Stimulated activated naive CD8-positive, alpha-beta T cell treated with anti-CD3 and anti-CD28 coated beads, Interleukin-15, Interleukin-2, amounts not matched to agents 100 ng/mL and 50 ng/mL, for 24 hours (primary cell): ENCODE data around the gene MAPK13.
"Not testable (repeated sequence)": the region's sequence is repeated elsewhere in the genome, so short reads cannot be mapped to it uniquely, and the experiment has no call there.

Source experiments
- H3K27ac Mint-ChIP-seq: one replicate; pipeline ENCODE4 v1.8.0; 2021; ENCODE audit warnings: mild to moderate bottlenecking, mixed read lengths
- H3K27me3 Mint-ChIP-seq: one replicate; pipeline ENCODE4 v1.8.0; 2021; ENCODE audit warnings: mixed read lengths
- H3K36me3 Mint-ChIP-seq: one replicate; pipeline ENCODE4 v1.8.0; 2021; ENCODE audit warnings: low read depth, mixed read lengths
- H3K4me1 Mint-ChIP-seq: one replicate; pipeline ENCODE4 v1.8.0; 2021; ENCODE audit warnings: low read depth, mixed read lengths
- H3K4me3 Mint-ChIP-seq: one replicate; pipeline ENCODE4 v1.8.0; 2021; ENCODE audit warnings: mild to moderate bottlenecking, mixed read lengths
- H3K9me3 Mint-ChIP-seq: one replicate; pipeline ENCODE4 v1.8.0; 2021; ENCODE audit warnings: mixed read lengths

The MAPK13 gene

DNA sequence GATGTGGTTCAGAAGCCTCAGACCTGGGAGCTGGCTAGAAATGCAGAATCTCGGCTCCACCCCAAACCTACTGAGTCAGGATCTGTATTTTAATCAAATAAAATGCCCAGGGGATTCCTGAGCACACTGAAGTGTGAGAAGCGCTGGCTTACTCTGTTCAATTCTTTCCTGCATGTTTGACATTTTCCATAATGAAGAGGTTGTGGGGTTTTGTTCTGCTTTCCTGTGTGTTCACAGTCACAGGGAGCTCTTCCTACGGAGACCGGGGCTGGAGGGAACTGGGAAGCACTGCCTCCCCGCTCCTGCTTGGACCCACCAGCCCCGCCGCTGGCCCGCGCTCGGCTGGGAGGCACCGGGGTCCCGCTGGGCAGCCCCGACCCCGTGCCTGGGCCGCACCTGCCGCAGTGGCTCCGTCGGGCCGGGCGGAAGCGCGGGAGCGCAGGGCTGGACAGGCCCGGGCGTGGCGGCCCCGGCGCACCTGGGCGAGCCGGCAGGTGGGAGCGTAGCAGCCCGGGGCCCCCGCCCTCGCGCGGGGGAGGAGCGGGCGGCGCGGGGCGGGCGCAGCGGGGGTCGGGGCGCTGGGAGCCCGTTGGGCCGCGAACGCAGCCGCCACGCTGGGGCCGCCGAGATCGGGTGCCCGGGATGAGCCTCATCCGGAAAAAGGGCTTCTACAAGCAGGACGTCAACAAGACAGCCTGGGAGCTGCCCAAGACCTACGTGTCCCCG is at the start of gene MAPK13:
Gene MAPK13, plus strand, starts transcription at position 573 of the 726 bp plus-strand sequence. Its CDS starts 70 bp downstream, at position 643.
- Mint-ChIP-seq H3K4me3 (peak within 1 kb of the TSS; percentile 94), H3K27ac (peak within 1 kb of the TSS; percentile 95), H3K4me1 (peaks cover 79% of the 10 kb centered on the region), H3K9me3 (no peaks in the 10 kb centered on the region), H3K27me3 (no peaks in the 10 kb centered on the region), H3K36me3 (peaks cover 26% of the 10 kb centered on the region)

DNA sequence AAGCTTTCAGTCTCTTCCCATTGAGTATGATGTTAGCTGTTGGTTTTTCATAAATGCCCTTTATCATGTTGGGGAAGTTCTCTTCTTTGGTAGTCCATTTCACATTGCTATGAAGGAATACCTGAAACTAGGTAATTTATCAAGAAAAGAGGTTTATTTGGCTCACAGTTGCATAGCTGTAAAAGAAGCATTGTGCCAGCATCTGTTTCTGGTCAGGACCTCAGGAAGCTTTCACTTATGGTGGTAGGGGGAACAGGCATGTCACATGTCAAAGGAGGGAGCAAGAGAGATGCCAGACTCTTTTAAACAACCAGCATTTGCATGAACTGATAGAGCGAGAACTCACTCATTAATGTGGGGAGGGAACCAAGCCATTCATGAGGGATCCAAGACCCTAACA is 48.0 kb upstream of the MAPK13 start:
- no peak overlapping the region for H3K4me3 Mint-ChIP-seq
- peaks cover 11% of the 10 kb centered on the region for H3K4me1 Mint-ChIP-seq
- peaks cover 79% of the 10 kb centered on the region for H3K36me3 Mint-ChIP-seq
- no peaks in the 10 kb centered on the region for H3K27me3 Mint-ChIP-seq
- H3K27ac Mint-ChIP-seq: no peak overlapping the region
- H3K9me3 Mint-ChIP-seq: no peaks in the 10 kb centered on the region

DNA sequence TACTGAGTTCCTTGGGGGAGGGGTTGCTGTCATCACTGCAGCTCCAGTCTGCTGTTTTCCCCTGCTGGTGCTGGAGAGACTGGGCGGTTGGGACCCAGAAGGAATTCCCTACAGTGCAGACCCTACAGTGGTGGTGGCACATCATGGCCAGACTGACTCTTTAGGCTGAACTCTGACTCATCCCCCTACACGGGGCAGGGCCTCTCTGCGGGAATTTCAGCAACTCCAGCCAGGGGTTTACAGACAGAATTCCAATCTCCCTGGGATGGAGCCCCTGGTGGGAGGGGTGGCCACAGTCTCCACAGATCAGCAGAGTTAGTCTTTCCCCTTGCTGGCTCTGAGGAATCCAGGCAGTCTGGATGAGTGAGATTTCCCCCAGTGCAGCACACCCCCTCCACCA is 46.9 kb upstream of the MAPK13 start:
- Mint-ChIP-seq H3K4me3 (no peak overlapping the region), H3K36me3 (peaks cover 74% of the 10 kb centered on the region)

DNA sequence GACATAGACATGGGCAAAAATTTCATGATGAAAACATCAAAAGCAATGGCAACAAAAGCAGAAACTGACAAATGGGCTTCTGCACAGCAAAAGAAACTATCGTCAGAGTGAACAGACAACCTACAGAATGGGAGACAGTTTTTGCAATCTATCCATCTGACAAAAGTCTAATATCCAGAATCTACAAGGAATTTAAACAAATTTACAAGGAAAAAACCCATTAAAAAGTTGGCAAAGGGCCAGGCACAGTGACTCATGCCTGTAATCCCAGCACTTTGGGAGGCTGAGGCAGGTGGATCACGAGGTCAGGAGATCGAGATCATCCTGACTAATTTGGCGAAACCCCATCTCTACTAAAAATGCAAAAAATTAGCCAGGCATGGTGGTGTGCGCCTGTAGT is 42.1 kb upstream of the MAPK13 start:
- not testable (repeated sequence) for H3K4me1 Mint-ChIP-seq, H3K27ac Mint-ChIP-seq, H3K4me3 Mint-ChIP-seq, H3K9me3 Mint-ChIP-seq, H3K27me3 Mint-ChIP-seq
- peaks cover 59% of the 10 kb centered on the region for H3K36me3 Mint-ChIP-seq

More for the DNA sequence above, 46.9 kb upstream of the MAPK13 start:
- Mint-ChIP-seq H3K9me3 (no peaks in the 10 kb centered on the region), H3K27me3 (no peaks in the 10 kb centered on the region), H3K4me1 (peaks cover 11% of the 10 kb centered on the region), H3K27ac (no peak overlapping the region)

DNA sequence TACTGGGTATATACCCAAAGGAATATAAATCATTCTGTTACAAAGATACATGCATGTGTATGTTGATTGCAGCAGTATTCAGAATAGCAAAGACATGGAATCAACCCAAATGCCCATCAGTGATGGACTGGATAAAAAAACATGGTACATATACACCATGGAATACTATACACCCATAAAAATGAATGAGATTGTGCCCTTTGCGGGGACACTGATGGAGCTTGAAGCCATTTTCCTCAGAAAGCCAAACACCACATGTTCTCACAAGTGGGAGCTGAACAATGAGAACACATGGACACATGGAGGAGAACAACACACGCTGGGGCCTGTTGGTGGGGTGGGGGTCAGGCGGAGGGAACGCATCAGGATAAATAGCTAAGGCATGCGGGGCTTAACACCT is 41.3 kb upstream of the MAPK13 start:
- Mint-ChIP-seq H3K27me3 (no peaks in the 10 kb centered on the region), H3K4me1 (peaks cover 5% of the 10 kb centered on the region), H3K36me3 (peaks cover 55% of the 10 kb centered on the region), H3K4me3 (no peak overlapping the region), H3K9me3 (no peaks in the 10 kb centered on the region), H3K27ac (no peak overlapping the region)

DNA sequence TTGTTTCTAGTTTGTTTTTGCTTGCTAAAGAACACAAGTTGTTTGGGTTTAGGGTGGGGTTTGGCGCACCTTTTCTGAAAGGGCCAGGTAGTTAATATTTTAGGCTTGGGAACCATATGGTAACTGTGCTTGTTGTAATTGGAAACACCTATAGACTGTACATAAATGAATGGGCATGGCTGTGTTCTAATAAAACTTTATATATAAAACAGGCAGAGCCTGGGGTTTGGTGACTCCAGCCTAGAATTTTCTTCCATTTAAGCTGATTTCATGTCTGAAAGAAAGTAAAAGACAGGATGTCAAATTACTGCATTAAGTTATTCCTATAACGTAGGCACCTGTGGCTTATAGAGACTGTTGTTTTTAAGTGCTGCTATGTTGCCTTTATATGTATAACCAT is 36.1 kb upstream of the MAPK13 start:
- H3K4me3 Mint-ChIP-seq: no peak overlapping the region
- no peak overlapping the region for H3K27ac Mint-ChIP-seq
- H3K4me1 Mint-ChIP-seq: peaks cover 30% of the 10 kb centered on the region
- H3K36me3 Mint-ChIP-seq: peaks cover 41% of the 10 kb centered on the region
- no peaks in the 10 kb centered on the region for H3K9me3 Mint-ChIP-seq
- H3K27me3 Mint-ChIP-seq: no peaks in the 10 kb centered on the region

DNA sequence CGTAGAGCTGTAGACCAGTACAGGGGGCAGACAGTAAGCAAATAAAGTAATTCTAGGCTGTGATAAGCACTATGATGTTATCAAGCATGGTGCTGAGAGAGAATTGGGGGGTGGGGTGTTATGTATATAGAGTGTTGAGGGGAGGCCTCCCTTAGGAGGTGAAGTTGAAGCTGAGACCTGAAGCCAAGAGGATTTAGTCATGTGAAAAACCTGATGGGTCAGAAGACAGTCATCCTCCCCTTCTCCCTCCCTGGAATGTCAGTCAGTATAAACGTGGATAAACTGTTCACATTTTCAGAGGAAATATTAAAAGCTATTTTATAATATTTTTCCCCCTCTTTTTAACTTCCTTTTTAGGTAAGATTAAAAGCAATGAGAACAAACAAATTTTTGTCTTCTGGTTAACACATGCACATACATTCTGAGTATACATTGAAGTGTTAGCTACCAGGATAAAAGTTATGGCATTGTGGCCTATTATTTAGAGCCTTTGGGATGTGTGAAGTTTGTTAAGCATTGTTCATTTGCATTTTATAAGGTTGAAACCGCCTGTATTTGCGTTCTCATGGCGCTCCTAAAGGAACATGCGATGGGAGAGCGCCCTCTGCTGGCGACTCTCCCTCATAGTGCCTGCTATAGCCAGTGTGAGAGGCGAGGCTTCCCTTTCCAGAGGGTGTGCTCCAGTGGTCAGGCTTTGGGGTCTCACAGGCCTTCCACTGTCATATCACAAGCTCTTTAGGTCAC is 35.4 kb upstream of the MAPK13 start:
- H3K9me3 Mint-ChIP-seq: no peaks in the 10 kb centered on the region
- peak overlapping the region; percentile 51 for H3K27ac Mint-ChIP-seq
- H3K27me3 Mint-ChIP-seq: no peaks in the 10 kb centered on the region
- H3K4me3 Mint-ChIP-seq: no peak overlapping the region
- H3K36me3 Mint-ChIP-seq: peaks cover 35% of the 10 kb centered on the region
- peaks cover 37% of the 10 kb centered on the region for H3K4me1 Mint-ChIP-seq

DNA sequence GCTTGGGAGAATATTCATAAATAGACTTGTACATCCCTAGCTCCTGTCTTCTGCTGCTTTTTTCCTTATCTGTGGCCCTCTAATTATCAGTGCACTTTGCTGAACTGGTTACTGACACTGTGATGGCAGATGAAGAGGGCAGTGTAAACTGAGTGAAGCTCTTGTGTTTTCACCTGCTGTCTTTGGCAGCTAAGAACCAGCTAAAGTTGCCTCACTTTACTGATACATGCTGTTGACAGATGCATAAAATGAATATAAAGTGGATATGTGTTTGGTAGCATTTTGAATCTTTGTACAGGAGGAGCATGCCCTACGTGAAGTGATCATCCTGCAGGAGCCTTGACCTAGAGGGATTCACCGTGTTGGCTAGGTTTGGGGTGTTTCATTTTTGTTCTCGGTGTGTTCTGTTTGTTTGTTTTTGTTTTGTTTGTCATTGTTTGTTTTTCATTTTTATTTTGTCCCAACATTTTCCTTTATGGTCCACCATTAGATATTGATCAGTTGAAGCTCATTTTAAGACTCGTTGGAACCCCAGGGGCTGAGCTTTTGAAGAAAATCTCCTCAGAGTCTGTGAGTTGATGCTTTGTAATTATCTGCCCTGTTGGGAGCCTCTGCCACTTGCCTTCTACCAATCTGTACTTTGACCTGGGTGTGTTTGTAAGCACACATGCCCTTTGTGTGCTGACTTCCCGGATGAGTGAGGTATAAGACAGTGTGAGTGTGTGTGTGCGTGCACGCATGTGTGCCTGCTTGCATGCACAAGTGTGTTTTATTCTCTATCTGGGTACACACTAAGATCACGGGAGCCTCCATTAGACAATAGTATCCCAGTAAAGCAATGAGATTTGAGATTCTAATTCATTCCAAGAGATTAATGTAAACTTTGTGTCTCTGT is 34.6 kb upstream of the MAPK13 start:
- Mint-ChIP-seq H3K4me3 (no peak overlapping the region), H3K27ac (no peak overlapping the region), H3K27me3 (no peaks in the 10 kb centered on the region), H3K9me3 (no peaks in the 10 kb centered on the region), H3K4me1 (peaks cover 45% of the 10 kb centered on the region), H3K36me3 (peaks cover 35% of the 10 kb centered on the region)

DNA sequence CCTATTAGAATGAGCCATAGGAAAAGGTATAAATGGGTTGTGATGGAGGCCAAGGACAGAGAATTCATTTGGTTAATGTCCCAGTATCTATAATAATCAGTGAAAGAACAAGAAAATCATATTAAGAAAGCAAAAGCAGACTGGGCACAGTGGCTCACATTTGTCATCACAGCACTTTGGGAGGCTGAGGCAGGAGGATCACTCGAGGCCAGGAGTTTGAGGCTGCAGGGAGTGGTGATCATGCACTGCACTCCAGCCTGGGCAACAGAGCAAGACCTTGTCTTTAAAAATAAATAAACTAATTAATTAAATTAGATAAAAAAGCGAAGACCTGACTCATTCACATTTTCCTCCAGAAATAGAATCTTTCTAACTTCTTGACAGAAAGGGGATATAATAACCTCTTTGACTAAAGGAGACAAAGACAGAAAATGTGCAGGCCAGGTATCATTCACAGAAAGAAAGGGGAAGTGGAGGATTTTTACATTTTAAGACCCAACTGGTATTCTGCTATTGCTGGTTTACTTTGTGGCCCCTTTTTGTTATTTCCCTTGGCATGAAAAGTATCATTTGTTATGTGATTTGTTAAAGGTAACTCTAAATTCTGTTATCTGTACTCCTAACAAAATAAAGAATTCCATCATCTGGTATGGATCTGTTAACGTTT is 31.9 kb upstream of the MAPK13 start:
- H3K4me3 Mint-ChIP-seq: no peak overlapping the region
- no peaks in the 10 kb centered on the region for H3K9me3 Mint-ChIP-seq
- peaks cover 43% of the 10 kb centered on the region for H3K4me1 Mint-ChIP-seq
- H3K27ac Mint-ChIP-seq: peak overlapping the region; percentile 32
- peaks cover 21% of the 10 kb centered on the region for H3K36me3 Mint-ChIP-seq
- H3K27me3 Mint-ChIP-seq: no peaks in the 10 kb centered on the region

DNA sequence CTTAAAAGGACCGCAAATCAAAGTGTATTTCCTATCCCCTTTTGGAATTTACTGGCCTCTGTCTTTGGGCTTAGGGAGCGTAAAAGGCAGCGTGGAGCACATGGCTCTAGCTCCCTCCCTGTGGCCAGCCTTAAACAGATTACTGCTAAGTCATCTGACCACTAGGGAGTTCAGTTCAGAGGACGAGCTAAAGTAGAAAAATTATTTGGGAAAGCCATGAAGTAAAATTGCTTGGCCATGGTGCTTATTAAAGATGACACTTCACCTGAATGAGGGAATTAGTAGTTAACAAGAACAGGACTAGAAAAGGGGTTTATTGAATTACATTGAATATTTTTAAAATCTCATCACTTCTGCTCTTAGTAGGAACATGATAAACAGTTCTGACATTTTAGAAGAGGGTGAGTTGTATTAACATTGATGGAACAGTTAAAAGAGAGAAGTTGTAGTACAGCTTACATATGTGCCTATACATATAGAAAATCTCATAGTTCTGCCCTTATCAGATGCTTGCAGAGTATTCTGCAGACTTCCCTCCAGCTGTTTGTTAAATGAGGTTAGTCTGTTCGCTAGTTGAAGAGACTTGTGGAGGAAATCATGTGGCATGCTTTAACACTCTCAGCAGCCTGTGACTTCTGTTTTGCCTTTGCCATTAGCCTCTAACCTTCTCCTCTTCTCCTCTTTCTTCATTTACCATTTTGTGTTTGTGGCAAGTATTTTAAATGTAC is 31.2 kb upstream of the MAPK13 start:
- Mint-ChIP-seq H3K4me1 (peaks cover 43% of the 10 kb centered on the region), H3K9me3 (no peaks in the 10 kb centered on the region), H3K27me3 (no peaks in the 10 kb centered on the region), H3K27ac (peak overlapping the region; percentile 32), H3K4me3 (no peak overlapping the region), H3K36me3 (peaks cover 27% of the 10 kb centered on the region)

DNA sequence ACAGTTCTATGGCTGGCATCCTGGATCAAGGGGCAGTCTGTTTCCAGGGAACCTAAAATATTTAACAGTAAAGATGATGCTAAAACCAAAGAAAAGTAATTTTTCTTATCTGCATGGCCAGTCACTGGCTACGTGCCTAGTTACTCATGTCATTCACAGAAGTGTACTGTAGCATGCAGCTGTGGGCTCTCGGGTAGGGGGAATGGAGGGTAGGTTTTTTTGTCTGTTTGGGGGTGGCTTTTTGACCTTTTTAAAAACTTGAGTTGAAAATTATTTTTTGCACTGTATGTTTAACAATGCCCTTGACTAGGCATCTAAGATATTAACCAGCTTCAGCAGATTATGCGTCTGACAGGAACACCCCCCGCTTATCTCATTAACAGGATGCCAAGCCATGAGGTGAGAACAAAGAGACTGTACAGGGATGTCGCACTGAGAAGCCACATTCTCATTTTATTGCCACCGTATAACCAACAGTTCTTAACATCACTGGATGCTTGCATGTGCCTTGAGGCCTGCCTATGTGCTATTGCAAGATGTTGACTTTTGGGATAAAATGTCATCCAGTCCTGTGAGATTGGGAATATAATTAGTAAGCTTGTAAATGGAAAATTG is 30.3 kb upstream of the MAPK13 start:
- H3K4me3 Mint-ChIP-seq: no peak overlapping the region
- peaks cover 35% of the 10 kb centered on the region for H3K36me3 Mint-ChIP-seq

DNA sequence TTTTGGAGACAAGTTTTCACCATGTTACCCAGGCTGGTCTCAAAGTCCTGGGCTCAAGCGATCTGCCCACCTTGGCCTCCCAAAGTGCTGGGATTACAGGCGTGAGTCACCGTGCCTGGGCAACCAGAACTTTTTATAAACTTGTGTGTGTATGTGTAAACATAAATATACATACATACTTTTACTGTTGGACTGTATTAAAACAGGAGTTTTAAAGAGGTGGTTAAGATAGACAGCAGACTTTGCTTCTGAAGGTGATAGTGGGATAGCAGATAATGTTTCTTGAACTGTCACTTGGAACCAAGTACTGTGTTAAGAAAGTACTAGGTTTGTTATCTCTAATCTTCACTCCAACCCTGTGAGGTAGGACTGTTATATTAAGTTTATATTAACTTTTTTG is 28.6 kb upstream of the MAPK13 start:
- H3K4me3 Mint-ChIP-seq: no peak overlapping the region
- H3K27me3 Mint-ChIP-seq: no peaks in the 10 kb centered on the region
- H3K36me3 Mint-ChIP-seq: peaks cover 31% of the 10 kb centered on the region
- no peaks in the 10 kb centered on the region for H3K9me3 Mint-ChIP-seq
- H3K27ac Mint-ChIP-seq: no peak overlapping the region
- peaks cover 31% of the 10 kb centered on the region for H3K4me1 Mint-ChIP-seq

More for the DNA sequence above, 30.3 kb upstream of the MAPK13 start:
- Mint-ChIP-seq H3K9me3 (no peaks in the 10 kb centered on the region), H3K27me3 (no peaks in the 10 kb centered on the region), H3K27ac (peak overlapping the region; percentile 23), H3K4me1 (peaks cover 37% of the 10 kb centered on the region)

DNA sequence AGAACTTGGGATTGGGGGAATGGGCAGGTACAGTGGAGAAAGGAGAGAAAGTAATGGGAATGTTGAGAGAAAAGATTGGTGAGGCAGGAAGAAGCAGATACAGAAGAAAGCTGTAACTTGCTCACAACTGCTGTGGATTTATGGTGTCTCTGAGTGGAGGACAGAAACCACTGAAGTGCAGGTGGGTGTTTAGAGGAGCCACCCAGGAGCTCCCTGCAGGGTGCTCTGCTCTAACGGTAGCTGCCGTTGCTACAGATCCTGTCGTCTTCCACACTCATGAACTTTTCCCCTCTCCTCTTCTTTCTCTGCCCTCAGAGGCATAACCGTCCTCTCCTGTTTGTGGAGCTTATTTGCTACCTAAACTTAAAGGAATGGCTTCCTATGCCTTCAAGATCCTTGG is 27.5 kb upstream of the MAPK13 start:
- H3K27me3 Mint-ChIP-seq: no peaks in the 10 kb centered on the region
- no peak overlapping the region for H3K4me3 Mint-ChIP-seq
- peaks cover 37% of the 10 kb centered on the region for H3K4me1 Mint-ChIP-seq
- peaks cover 37% of the 10 kb centered on the region for H3K36me3 Mint-ChIP-seq
- no peak overlapping the region for H3K27ac Mint-ChIP-seq
- H3K9me3 Mint-ChIP-seq: no peaks in the 10 kb centered on the region

DNA sequence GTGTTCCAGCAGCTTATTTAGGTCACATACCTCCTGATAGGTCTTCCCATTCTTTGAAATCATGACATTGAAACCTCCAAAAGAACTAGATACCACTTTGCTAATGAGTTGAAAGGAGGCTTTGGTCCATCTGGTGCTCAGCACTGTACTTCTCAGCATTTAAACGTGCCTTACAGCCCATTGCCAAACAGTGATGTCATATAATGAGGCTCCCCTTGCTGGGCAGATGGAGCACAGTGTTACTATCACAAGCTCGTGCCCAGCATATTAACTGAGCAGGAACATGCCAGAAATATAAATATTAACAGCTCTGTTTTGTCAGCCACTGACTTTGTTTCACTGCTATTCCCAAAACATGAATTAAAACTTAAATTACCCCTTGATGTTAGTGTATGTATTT is 25.5 kb upstream of the MAPK13 start:
- H3K36me3 Mint-ChIP-seq: peaks cover 51% of the 10 kb centered on the region
- no peaks in the 10 kb centered on the region for H3K9me3 Mint-ChIP-seq
- peaks cover 38% of the 10 kb centered on the region for H3K4me1 Mint-ChIP-seq
- no peak overlapping the region for H3K4me3 Mint-ChIP-seq
- H3K27me3 Mint-ChIP-seq: no peaks in the 10 kb centered on the region
- no peak overlapping the region for H3K27ac Mint-ChIP-seq
